ENCODE data around the gene DIAPH3. TPM values are rescaled to one million over a fixed set of nuclear protein-coding genes. Genes with fewer than 3 reads are reported as not detected.

Gene DIAPH3
- total and polyA plus RNA-seq, 2 of the 8 experiments (the other 6 are each of a cell fraction or from before 2014, with no cell fraction given), result 8.0 to 30.8 TPM

DNA sequence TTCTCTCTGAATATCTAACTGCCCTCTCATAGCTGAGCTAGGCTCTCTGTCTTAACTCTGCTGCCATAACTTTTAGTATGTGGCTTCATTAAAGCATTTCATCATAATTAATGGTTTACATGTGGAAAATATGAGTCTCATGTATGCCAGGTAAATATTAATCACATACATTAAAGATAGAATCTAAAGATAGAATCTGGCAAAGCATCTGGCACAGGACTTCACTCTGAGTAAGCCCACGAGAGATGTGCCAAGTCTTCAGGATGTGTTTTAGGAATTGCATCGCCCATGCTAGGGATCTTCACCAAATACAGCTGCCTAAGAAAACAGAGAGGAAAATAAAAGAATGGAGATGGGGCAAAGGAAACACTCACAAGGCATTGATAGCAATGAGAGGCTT, 285.8 kb downstream of the DIAPH3 start:
- TF ChIP-seq JUND (IDR thresholded peaks at IDR 0.05; ENCODE audit: low read length), result no peak
- TF ChIP-seq MAFK (IDR thresholded peaks at IDR 0.05; ENCODE audit: low read depth, low read length), result no peak
- no peak for TF ChIP-seq KDM1A (IDR thresholded peaks at IDR 0.05; ENCODE audit: borderline replicate concordance, low read length)
- no peak for TF ChIP-seq TBP (IDR thresholded peaks at IDR 0.05; ENCODE audit: low read depth, low read length)
- TF ChIP-seq BRCA1 (IDR thresholded peaks at IDR 0.05; ENCODE audit: low read depth, low read length), result no peak
- no peak for TF ChIP-seq GABPA (IDR thresholded peaks at IDR 0.05; ENCODE audit: borderline replicate concordance, insufficient read depth, low read length)
- no peak for TF ChIP-seq ATF2 (IDR thresholded peaks at IDR 0.05; ENCODE audit: low read length)
- TF ChIP-seq HDAC6 (IDR thresholded peaks at IDR 0.05; ENCODE audit: low read depth, low read length), result no peak
- no peak for TF ChIP-seq SIRT6 (IDR thresholded peaks at IDR 0.05; ENCODE audit: low read length)
- no peak for TF ChIP-seq CBX5 (IDR thresholded peaks at IDR 0.05; ENCODE audit: low read depth, low read length)
- H2BK12ac ChIP-seq (ENCODE audit: low read depth, low read length), result no peak overlapping the region
- no peak overlapping the region for H3K4me2 ChIP-seq (ENCODE audit: insufficient read depth in 1 of 2, low read depth in 2 of 2, low read length in 2 of 2)
- no peak overlapping the region for H3K23ac ChIP-seq (ENCODE audit: insufficient read length)
- H2BK20ac ChIP-seq (ENCODE audit: low read length), result no peak overlapping the region
- H3K56ac ChIP-seq (replicated peaks; ENCODE audit: insufficient read length, low read depth, low read length), result no peak overlapping the region
- no peak overlapping the region for H2BK5ac ChIP-seq (ENCODE audit: low read depth, low read length)
- no peak overlapping the region for H4K8ac ChIP-seq (ENCODE audit: extremely low read depth, insufficient read depth, low read length)
- no peaks in the 10 kb centered on the region for H3K79me2 ChIP-seq (ENCODE audit: control insufficient read depth in 1 of 2, insufficient read depth in 2 of 2, low read length in 2 of 2)
- H3K4me3 ChIP-seq (ENCODE audit: extremely low read depth in 1 of 4, insufficient read depth in 2 of 4, low read depth in 3 of 4, low read length in 4 of 4), result no peak overlapping the region
- H4K5ac ChIP-seq (ENCODE audit: insufficient read length, low read depth, low read length), result no peak overlapping the region
- H3K9me3 ChIP-seq (ENCODE audit: insufficient read depth in 2 of 2, low read depth in 1 of 2, low read length in 1 of 2), result no peaks in the 10 kb centered on the region
- DNase-seq (ENCODE audit: low read depth in 1 of 2, low spot score in 2 of 2) (no peak), FAIRE-seq (no peak)
- no peak overlapping the region for H3K27ac ChIP-seq (ENCODE audit: low read depth, low read length)
- no peak overlapping the region for H2AFZ ChIP-seq (ENCODE audit: low read length)
- no peak overlapping the region for H3K14ac ChIP-seq (ENCODE audit: insufficient read length)
- no peaks in the 10 kb centered on the region; a peak in 1 of 8 replicates for H3K36me3 ChIP-seq (ENCODE audit: control insufficient read depth in 2 of 4, insufficient read depth in 4 of 4, low read length in 3 of 4)
- no peak overlapping the region for H2BK15ac ChIP-seq (ENCODE audit: low read length)
- H4K20me1 ChIP-seq (replicated peaks in 1 of 2; ENCODE audit: control insufficient read depth in 1 of 2, insufficient read depth in 2 of 2, low read length in 2 of 2), result no peaks in the 10 kb centered on the region
- H3K4me1 ChIP-seq (replicated peaks in 1 of 4; ENCODE audit: control insufficient read depth in 3 of 4, insufficient read depth in 4 of 4, low read length in 3 of 4), result peaks cover 0 to 3% (median 0%) of the 10 kb centered on the region in 4 experiments; a peak in 3 of 7 replicates
- H3K23me2 ChIP-seq (ENCODE audit: low read depth, low read length), result no peaks in the 10 kb centered on the region
- no peak overlapping the region for H2BK120ac ChIP-seq (replicated peaks; ENCODE audit: low read depth, low read length)
- ChIA-PET POLR2A (ENCODE audit: partially characterized antibody) (no interaction called here), CTCF (ENCODE audit: partially characterized antibody) (no interaction called here)
- no peak overlapping the region for H4K91ac ChIP-seq (replicated peaks; ENCODE audit: insufficient read length, low read length)
- no peaks in the 10 kb centered on the region for H3K79me1 ChIP-seq (ENCODE audit: low read depth, low read length)
- H3K27me3 ChIP-seq (replicated peaks in 1 of 4; ENCODE audit: control insufficient read depth in 3 of 4, extremely low read depth in 1 of 4, insufficient read depth in 3 of 4, low read length in 3 of 4), result no peaks in the 10 kb centered on the region
- no peak overlapping the region for H3K9ac ChIP-seq (replicated peaks in 1 of 4; ENCODE audit: extremely low read depth in 1 of 4, low read depth in 3 of 4, low read length in 3 of 4)
- WGBS, 2 experiments (ENCODE audit: extremely low coverage in 1 of 2, insufficient coverage in 1 of 2, insufficient read length in 1 of 2, insufficient replicate concordance in 2 of 2, low coverage in 1 of 2, low lambda C conversion rate in 2 of 2, missing lambda C conversion rate in 1 of 2), result 89% methylated on average over 2 of the region's 2 CpGs; no CpG with 5 or more reads in 1 of the 2 experiments
- no peak overlapping the region for H2AK5ac ChIP-seq (ENCODE audit: low read depth, low read length)
- no peak overlapping the region for H3K4ac ChIP-seq (replicated peaks; ENCODE audit: insufficient read length, low read depth, low read length)
- H3K18ac ChIP-seq (ENCODE audit: extremely low read depth, low read length), result no peak overlapping the region

Measured in H1 (cell line).